ENCODE data around the gene TCEANC2. TPM values are rescaled to one million over a fixed set of nuclear protein-coding genes. Genes with fewer than 3 reads are reported as not detected.

TCEANC2 gene
- total and polyA plus RNA-seq, 2 experiments from 2014 or later = 6.0 to 6.3 TPM

- Histone ChIP-seq H3K27me3 (ENCODE audit: insufficient read depth) (no peaks in the 10 kb centered on the region), H3F3A (replicated peaks; ENCODE audit: low read depth) (no peaks in the 10 kb centered on the region), H3K27ac (ENCODE audit: low read depth) (no peak overlapping the region), H3K4me3 (no peak overlapping the region), H2AFZ (peak overlapping the region; percentile 61), H3K4me2 (no peak overlapping the region), H3K9me2 (ENCODE audit: insufficient read depth) (no peaks in the 10 kb centered on the region), H3K4me1 (ENCODE audit: insufficient read depth) (no peaks in the 10 kb centered on the region; the same call in 1 of the 2 replicates), H3K36me3 (ENCODE audit: insufficient read depth) (no peaks in the 10 kb centered on the region), H4K20me1 (replicated peaks; ENCODE audit: insufficient read depth) (no peaks in the 10 kb centered on the region), H3K79me2 (replicated peaks; ENCODE audit: insufficient read depth) (no peaks in the 10 kb centered on the region)
- Mint-ChIP-seq H3K36me3 (ENCODE audit: low read depth) (no peaks in the 10 kb centered on the region), H3K27me3 (ENCODE audit: insufficient read depth, low read depth, poor library complexity) (peaks cover 10% of the 10 kb centered on the region), H3K4me1 (peaks cover 13% of the 10 kb centered on the region; the same call in 2 of the 3 replicates), H3K4me3 (no peak overlapping the region), H3K27ac (peak overlapping the region; percentile 57; the same call in 1 of the 2 replicates), H3K9me3 (no peaks in the 10 kb centered on the region)
- peak; percentile 64 for DNase-seq (ENCODE audit: low spot score)
- ATAC-seq = peak; percentile 93
- TF ChIP-seq NANOG (IDR thresholded peaks at IDR 0.05; ENCODE audit: borderline replicate concordance) (no peak), ZNF462 (CRISPR knock-in tag; IDR thresholded peaks at IDR 0.05) (no peak), EZH2phosphoT487 (IDR thresholded peaks at IDR 0.05; ENCODE audit: unreplicated experiment) (no peak), CREB1 (CRISPR knock-in tag; IDR thresholded peaks at IDR 0.05; ENCODE audit: low read depth) (no peak), ETS1 (IDR thresholded peaks at IDR 0.05) (no peak), JUNB (IDR thresholded peaks at IDR 0.05; ENCODE audit: unreplicated experiment) (no peak), ZNF331 (CRISPR knock-in tag; IDR thresholded peaks at IDR 0.05; ENCODE audit: low read depth) (no peak), EZH2 (IDR thresholded peaks at IDR 0.05; ENCODE audit: low read depth, unreplicated experiment) (no peak), REST (IDR thresholded peaks at IDR 0.05; ENCODE audit: unreplicated experiment) (no peak), CTCF (conservative IDR thresholded peaks at IDR 0.05; ENCODE audit: low read depth in 2 of 2) (no peak), STAT1 (IDR thresholded peaks at IDR 0.05; ENCODE audit: unreplicated experiment) (no peak), POLR2AphosphoS5 (IDR thresholded peaks at IDR 0.05; ENCODE audit: low read depth) (no peak), ZNF114 (CRISPR knock-in tag; IDR thresholded peaks at IDR 0.05) (no peak)
Observed at GRCh38 chr1:54153535-54154439, 100.4 kb downstream of the TCEANC2 start.
